ENCODE measurements around the gene PI4KA. TPM values are rescaled to one million over a fixed set of nuclear protein-coding genes. Genes with fewer than 3 reads are reported as not detected.

PI4KA gene
- total RNA-seq = 33.2 and 36.9 TPM in 2 replicates

DNA sequence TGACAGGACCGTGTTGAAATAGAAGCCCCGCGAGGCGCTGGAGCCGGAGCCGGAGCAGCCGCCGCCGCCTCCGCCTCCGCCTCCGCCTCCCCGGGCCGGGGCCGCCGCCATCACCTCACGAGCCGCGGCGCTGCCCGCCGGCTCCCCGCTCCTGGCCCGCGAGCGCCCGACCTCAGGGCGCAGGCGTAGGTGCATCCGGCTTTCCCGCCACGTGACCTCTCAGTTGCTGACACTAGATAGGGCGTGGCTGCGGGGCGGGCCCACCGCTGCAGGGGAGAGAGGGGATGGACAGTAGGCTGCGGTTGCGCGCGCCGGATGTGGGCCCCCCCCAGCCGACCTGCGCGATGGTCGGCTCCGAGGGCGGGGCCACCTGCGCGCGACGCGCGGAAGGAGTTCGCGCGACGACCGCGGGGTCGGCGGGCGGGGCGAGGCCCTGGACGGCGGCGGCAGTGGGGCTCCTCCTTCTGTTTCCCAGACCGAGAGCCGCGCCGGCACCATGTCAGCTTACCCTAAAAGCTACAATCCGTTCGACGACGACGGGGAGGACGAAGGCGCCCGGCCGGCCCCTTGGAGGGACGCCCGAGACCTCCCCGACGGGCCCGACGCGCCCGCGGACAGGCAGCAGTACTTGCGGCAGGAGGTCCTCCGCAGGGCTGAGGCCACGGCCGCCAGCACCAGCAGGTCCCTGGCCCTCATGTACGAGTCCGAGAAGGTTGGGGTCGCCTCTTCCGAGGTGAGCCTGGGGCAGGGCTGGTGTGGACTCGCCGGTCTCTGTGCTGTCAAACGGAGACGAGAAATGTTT is at the start of gene PI4KA, which contains the start of gene SNAP29:
TSS of gene PI4KA (minus strand) at position 197 of the 802 bp plus-strand sequence. CDS start at position 111, 86 bp downstream.
TSS of gene SNAP29 (plus strand) at position 393 of the 802 bp plus-strand sequence. CDS start at position 497, 104 bp downstream.

DNA sequence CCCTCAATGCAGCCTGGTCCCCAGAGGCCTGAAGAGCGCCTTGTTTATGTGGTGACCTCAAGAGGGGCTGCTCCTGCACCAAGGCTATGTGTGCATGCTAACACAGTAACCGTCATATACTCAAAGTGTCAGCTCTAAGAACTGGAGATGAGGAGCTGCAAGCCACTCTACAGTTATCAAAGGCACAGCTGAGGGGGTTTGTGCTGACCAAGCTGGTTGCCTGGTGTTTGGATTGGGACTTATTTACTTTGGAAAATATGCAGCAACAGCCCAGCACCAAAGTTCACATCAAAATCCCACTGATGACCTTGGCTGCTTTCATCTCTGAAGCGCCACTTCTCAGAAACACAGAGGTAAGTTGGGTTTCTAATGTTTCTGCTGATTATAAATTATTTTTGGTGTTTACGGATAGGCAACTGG is 84.8 kb downstream of the PI4KA start, which contains the start of gene SERPIND1:
TSS of gene SERPIND1 (plus strand) at position 321 of the 420 bp plus-strand sequence. CDS start 5,200 bp downstream, outside the sequence.

Other genes starting within 250 kb of the PI4KA start
- gene SERPIND1, start 84.7 kb downstream of the PI4KA start, total RNA-seq = under 0.01 TPM in 1 of 2 replicates, not detected in the other
- gene SNAP29, start 196 bp upstream of the PI4KA start, total RNA-seq = 9.1 and 9.5 TPM in 2 replicates
- 29.7 and 30.8 TPM in 2 replicates for gene CRKL, start 58.6 kb upstream of the PI4KA start, total RNA-seq
- gene AIFM3, start 108.4 kb upstream of the PI4KA start, total RNA-seq = 0.37 and 0.53 TPM in 2 replicates
- gene LZTR1, start 123.5 kb upstream of the PI4KA start, total RNA-seq = 45.4 and 53.8 TPM in 2 replicates
- 18.0 and 22.2 TPM in 2 replicates for gene THAP7, start 143.3 kb upstream of the PI4KA start, total RNA-seq
- gene P2RX6, start 156.4 kb upstream of the PI4KA start, total RNA-seq = 1.4 and 2.8 TPM in 2 replicates
- gene SLC7A4, start 173.8 kb upstream of the PI4KA start, total RNA-seq = not detected in 2 replicates
- gene LRRC74B, start 187.1 kb upstream of the PI4KA start, total RNA-seq = not detected in 2 replicates

Data from aortic smooth muscle cell (primary cell).